Neural progenitor cell (in vitro differentiated cells): ENCODE results near the gene SLC26A8. TPM values are rescaled to one million over a fixed set of nuclear protein-coding genes. Genes with fewer than 3 reads are reported as not detected.
"Not testable (repeated sequence)": the region's sequence is repeated elsewhere in the genome, so short reads cannot be mapped to it uniquely, and the experiment has no call there.

Experiments
- DNase-seq: peaks from one replicate; pipeline ENCODE4 v3.0.0-alpha.2; 2016; ENCODE audit warnings: low spot score
- H2AFZ ChIP-seq: fragments of 200-600 bp; sonication (generic); replicated peaks from 2 replicates; pipeline ENCODE4 v1.6.1; 2016; ENCODE audit warnings: antibody characterized with exemption
- H3F3A ChIP-seq: fragments of 200-600 bp; sonication (generic); 2 replicates; pipeline ENCODE4 v1.6.1; 2016; ENCODE audit warnings: antibody characterized with exemption, low read depth
- H3K27ac ChIP-seq: fragments of 200-600 bp; sonication (generic); 2 replicates; pipeline ENCODE4 v1.5.1; 2016; ENCODE audit warnings: mild to moderate bottlenecking
- H3K27me3 ChIP-seq: fragments of 200-600 bp; sonication (generic); 2 replicates; pipeline ENCODE4 v1.6.1; 2016; ENCODE audit warnings: mild to moderate bottlenecking, moderate library complexity
- H3K36me3 ChIP-seq: fragments of 200-600 bp; sonication (generic); 2 replicates; pipeline ENCODE4 v1.5.1; 2016
- H3K4me1 ChIP-seq: fragments of 200-600 bp; sonication (generic); 2 replicates; pipeline ENCODE4 v1.6.1; 2016; ENCODE audit warnings: mixed run types
- H3K4me2 ChIP-seq: fragments of 200-600 bp; sonication (generic); 2 replicates; pipeline ENCODE4 v1.6.1; 2016
- H3K4me3 ChIP-seq: fragments of 200-600 bp; sonication (generic); 2 replicates; pipeline ENCODE4 v1.5.1; 2016
- H3K79me2 ChIP-seq: fragments of 200-600 bp; sonication (generic); 2 replicates; pipeline ENCODE4 v1.6.1; 2016; ENCODE audit warnings: low read depth
- H3K9ac ChIP-seq: fragments of 200-600 bp; sonication (generic); 2 replicates; pipeline ENCODE4 v1.6.1; 2016
- H3K9me3 ChIP-seq: fragments of 200-600 bp; sonication (generic); 2 replicates; pipeline ENCODE4 v1.5.1; 2016; ENCODE audit warnings: low read depth
- H4K20me1 ChIP-seq: fragments of 200-600 bp; sonication (generic); 2 replicates; pipeline ENCODE4 v1.6.1; 2016; ENCODE audit warnings: low read depth
- H3K27ac Mint-ChIP-seq: 3 replicates; pipeline ENCODE4 v1.8.0; 2021; ENCODE audit warnings: mixed read lengths
- H3K27me3 Mint-ChIP-seq: 2 replicates; pipeline ENCODE4 v1.8.0; 2022; ENCODE audit warnings: low read depth, mild to moderate bottlenecking, inconsistent platforms, moderate library complexity, mixed read lengths; ENCODE audit not compliant: insufficient read depth
- H3K36me3 Mint-ChIP-seq: 3 replicates; pipeline ENCODE4 v1.8.0; 2021; ENCODE audit warnings: mixed read lengths
- H3K4me1 Mint-ChIP-seq: 3 replicates; pipeline ENCODE4 v1.8.0; 2021; ENCODE audit warnings: mixed read lengths
- H3K4me3 Mint-ChIP-seq: 3 replicates; pipeline ENCODE4 v1.8.0; 2021; ENCODE audit warnings: mild to moderate bottlenecking, moderate library complexity, mixed read lengths
- H3K9me3 Mint-ChIP-seq: 3 replicates; pipeline ENCODE4 v1.8.0; 2020; ENCODE audit warnings: mixed read lengths
- EZH2 ChIP-seq: fragments of 200-600 bp; sonication (generic); IDR thresholded peaks from 2 replicates; pipeline ENCODE4 v1.6.1; 2017; ENCODE audit warnings: antibody characterized with exemption, mild to moderate bottlenecking, moderate library complexity
- EZH2phosphoT487 ChIP-seq: fragments of 200-600 bp; sonication (generic); IDR thresholded peaks from 2 replicates; pipeline ENCODE4 v1.6.1; 2017; ENCODE audit warnings: antibody characterized with exemption
- total RNA-seq: library from RNA; depleted of rRNA; stranded (reverse); fragments of >200 nt; gene quantifications from 2 replicates; pipeline ENCODE4 v1.2.3, GENCODE V29; 2015; ENCODE audit warnings: low replicate concordance
- TF ChIP-seq, protein P1 (sequence below): fragments of 200-600 bp; sonication (generic); IDR thresholded peaks from 2 replicates; pipeline ENCODE4 v1.5.1; 2017; ENCODE audit warnings: antibody characterized with exemption, mild to moderate bottlenecking

SLC26A8 gene
- total RNA-seq, 1 donor from 2014 or later: 0.13 TPM

DNA sequence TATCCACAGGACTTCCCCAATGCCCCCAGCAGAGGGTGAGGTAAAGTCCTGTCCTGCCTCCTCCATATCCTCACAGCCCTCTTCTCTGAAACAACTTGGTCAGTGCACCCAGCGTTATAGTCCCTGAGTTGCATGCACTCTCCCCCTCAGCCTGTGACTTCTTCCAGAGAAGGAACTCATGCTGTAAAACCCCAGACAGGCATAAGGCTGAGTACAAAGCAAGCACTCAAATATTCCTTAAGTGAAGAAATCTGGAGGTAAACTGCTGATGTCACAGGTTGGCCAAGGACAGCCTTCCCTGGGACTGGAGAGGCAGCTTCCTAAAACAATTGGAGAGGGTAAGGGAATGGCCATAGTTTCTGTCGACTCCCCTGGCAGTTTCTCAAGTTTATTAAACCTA, 90.6 kb downstream of the SLC26A8 start:
- H3F3A ChIP-seq: no peaks in the 10 kb centered on the region
- Mint-ChIP-seq H3K36me3 (no peaks in the 10 kb centered on the region), H3K9me3 (peaks cover 2% of the 10 kb centered on the region), H3K27me3 (peaks cover 11% of the 10 kb centered on the region), H3K27ac (no peak overlapping the region), H3K4me3 (no peak overlapping the region), H3K4me1 (peaks cover 5% of the 10 kb centered on the region)
- TF ChIP-seq EZH2phosphoT487 (no peak), EZH2 (no peak)
- TF ChIP-seq, protein P1, sequence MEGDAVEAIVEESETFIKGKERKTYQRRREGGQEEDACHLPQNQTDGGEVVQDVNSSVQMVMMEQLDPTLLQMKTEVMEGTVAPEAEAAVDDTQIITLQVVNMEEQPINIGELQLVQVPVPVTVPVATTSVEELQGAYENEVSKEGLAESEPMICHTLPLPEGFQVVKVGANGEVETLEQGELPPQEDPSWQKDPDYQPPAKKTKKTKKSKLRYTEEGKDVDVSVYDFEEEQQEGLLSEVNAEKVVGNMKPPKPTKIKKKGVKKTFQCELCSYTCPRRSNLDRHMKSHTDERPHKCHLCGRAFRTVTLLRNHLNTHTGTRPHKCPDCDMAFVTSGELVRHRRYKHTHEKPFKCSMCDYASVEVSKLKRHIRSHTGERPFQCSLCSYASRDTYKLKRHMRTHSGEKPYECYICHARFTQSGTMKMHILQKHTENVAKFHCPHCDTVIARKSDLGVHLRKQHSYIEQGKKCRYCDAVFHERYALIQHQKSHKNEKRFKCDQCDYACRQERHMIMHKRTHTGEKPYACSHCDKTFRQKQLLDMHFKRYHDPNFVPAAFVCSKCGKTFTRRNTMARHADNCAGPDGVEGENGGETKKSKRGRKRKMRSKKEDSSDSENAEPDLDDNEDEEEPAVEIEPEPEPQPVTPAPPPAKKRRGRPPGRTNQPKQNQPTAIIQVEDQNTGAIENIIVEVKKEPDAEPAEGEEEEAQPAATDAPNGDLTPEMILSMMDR: no peak
- no peak for DNase-seq
- peaks cover 9% of the 10 kb centered on the region for H3K4me1 ChIP-seq
- no peak overlapping the region for H2AFZ ChIP-seq
- H3K27ac ChIP-seq: no peak overlapping the region
- no peak overlapping the region for H3K4me3 ChIP-seq
- no peaks in the 10 kb centered on the region for H3K36me3 ChIP-seq
- no peaks in the 10 kb centered on the region for H4K20me1 ChIP-seq
- H3K79me2 ChIP-seq: no peaks in the 10 kb centered on the region
- no peak overlapping the region for H3K9ac ChIP-seq
- H3K9me3 ChIP-seq: no peaks in the 10 kb centered on the region
- H3K4me2 ChIP-seq: no peak overlapping the region
- peaks cover 16% of the 10 kb centered on the region for H3K27me3 ChIP-seq

DNA sequence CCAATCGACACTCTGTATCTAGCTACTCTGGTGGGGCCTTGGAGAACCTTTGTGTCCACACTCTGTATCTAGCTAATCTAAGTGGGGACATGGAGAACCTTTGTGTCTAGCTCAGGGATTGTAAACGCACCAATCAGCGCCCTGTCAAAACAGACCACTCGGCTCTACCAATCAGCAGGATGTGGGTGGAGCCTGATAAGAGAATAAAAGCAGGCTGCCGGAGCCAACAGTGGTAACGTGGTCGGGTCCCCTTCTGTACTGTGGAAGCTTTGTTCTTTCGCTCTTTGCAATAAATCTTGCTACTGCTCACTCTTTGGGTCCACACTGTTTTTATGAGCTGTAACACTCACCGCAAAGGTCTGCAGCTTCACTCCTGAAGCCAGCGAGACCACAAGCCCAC, 92.6 kb downstream of the SLC26A8 start:
- not testable (repeated sequence) for DNase-seq, H3K4me3 ChIP-seq, H3K4me2 ChIP-seq, H3K4me3 Mint-ChIP-seq, H3K36me3 Mint-ChIP-seq, H3K27me3 Mint-ChIP-seq, H3K36me3 ChIP-seq, H3K4me1 ChIP-seq, H2AFZ ChIP-seq, H3K9ac ChIP-seq, H3K9me3 ChIP-seq, H4K20me1 ChIP-seq, H3K4me1 Mint-ChIP-seq, H3K9me3 Mint-ChIP-seq, H3K27ac Mint-ChIP-seq, H3K27ac ChIP-seq, H3F3A ChIP-seq, H3K79me2 ChIP-seq
- peaks cover 16% of the 10 kb centered on the region for H3K27me3 ChIP-seq

DNA sequence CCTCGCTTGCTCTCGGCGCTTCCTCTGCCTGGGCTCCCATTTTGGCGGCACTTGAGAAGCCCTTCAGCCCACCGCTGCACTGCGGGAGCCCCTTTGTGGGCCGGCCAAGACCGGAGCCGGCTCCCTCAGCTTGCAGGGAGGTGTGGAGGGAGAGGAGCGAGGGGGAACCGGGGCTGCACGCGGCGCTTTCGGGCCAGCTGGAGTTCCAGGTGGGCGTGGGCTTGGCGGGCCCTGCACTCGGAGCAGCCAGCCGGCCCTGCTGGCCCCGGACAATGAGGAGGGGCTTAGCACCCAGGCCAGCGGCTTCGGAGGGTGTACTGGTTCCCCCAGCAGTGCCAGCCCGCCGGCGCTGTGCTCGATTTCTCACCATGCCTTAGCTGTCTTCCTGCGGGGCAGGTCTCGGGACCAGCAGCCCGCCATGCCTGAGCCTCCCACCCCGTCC, 93.3 kb downstream of the SLC26A8 start:
- Histone ChIP-seq H3K36me3 (no peaks in the 10 kb centered on the region), H3F3A (no peaks in the 10 kb centered on the region), H3K79me2 (no peaks in the 10 kb centered on the region), H3K27ac (no peak overlapping the region), H3K4me1 (peaks cover 9% of the 10 kb centered on the region), H4K20me1 (no peaks in the 10 kb centered on the region), H3K27me3 (peaks cover 16% of the 10 kb centered on the region), H3K9ac (no peak overlapping the region), H3K4me2 (peak overlapping the region; percentile 83), H3K4me3 (peak overlapping the region; percentile 42), H2AFZ (peak overlapping the region; percentile 98), H3K9me3 (no peaks in the 10 kb centered on the region)
- Mint-ChIP-seq H3K36me3 (no peaks in the 10 kb centered on the region), H3K27me3 (peaks cover 9% of the 10 kb centered on the region), H3K4me3 (peak overlapping the region; percentile 59), H3K27ac (no peak overlapping the region), H3K9me3 (no peaks in the 10 kb centered on the region), H3K4me1 (peaks cover 5% of the 10 kb centered on the region)
- TF ChIP-seq EZH2phosphoT487: no peak
- TF ChIP-seq EZH2: no peak
- TF ChIP-seq, protein P1: no peak
- peak; percentile 71 for DNase-seq

DNA sequence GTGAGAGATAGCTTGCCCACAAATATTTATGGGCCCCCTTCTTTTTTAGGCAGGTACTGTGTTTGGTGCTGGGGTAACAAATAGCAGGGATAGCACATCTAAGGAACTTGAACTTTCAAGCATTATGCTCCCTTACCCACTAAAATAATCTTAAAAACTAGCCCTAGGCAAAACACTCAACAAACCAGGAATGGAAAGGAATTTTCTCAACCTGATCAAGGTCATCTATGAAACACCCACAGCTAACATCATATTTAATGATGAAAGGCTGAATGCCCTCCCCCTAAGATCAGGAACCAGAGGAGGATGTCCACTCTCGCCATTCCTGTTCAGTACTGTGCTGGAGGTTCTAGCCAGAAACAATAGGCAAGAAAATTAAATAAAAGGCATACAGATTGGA, 94.8 kb downstream of the SLC26A8 start:
- H3F3A ChIP-seq: no peaks in the 10 kb centered on the region
- no peak overlapping the region for H2AFZ ChIP-seq
- H3K27me3 ChIP-seq: peaks cover 16% of the 10 kb centered on the region
- H3K36me3 ChIP-seq: no peaks in the 10 kb centered on the region
- no peak overlapping the region for H3K4me3 ChIP-seq
- Mint-ChIP-seq H3K27me3 (peaks cover 9% of the 10 kb centered on the region), H3K4me1 (peaks cover 10% of the 10 kb centered on the region), H3K9me3 (no peaks in the 10 kb centered on the region), H3K4me3 (no peak overlapping the region), H3K36me3 (no peaks in the 10 kb centered on the region), H3K27ac (no peak overlapping the region)
- peaks cover 15% of the 10 kb centered on the region for H3K4me1 ChIP-seq
- H4K20me1 ChIP-seq: no peaks in the 10 kb centered on the region
- no peak overlapping the region for H3K4me2 ChIP-seq
- TF ChIP-seq EZH2phosphoT487 (no peak), EZH2 (no peak)
- TF ChIP-seq, protein P1: no peak
- no peaks in the 10 kb centered on the region for H3K79me2 ChIP-seq
- H3K9ac ChIP-seq: no peak overlapping the region
- H3K27ac ChIP-seq: no peak overlapping the region
- H3K9me3 ChIP-seq: no peaks in the 10 kb centered on the region
- no peak for DNase-seq
